Vagina (tissue), 2 donors: ENCODE results near the gene RPH3AL.

Experiments
- CTCF ChIP-seq, 3 experiments: fragments of 450-650 bp in 2 of 3; fragments of 200-600 bp in 1 of 3; sonication (generic) in 1 of 3; IDR thresholded peaks; one replicate each; pipeline ENCODE4 v1.5.1; 2017 to 2019; ENCODE audit warnings: antibody characterized with exemption in 3 of 3, mild to moderate bottlenecking in 2 of 3, moderate library complexity in 2 of 3
- POLR2AphosphoS5 ChIP-seq, 2 donors: sonication (generic); formaldehyde crosslinking; IDR thresholded peaks; one replicate each; pipeline ENCODE4 v1.9.0; 2017; ENCODE audit warnings: antibody characterized with exemption in 2 of 2, mild to moderate bottlenecking in 2 of 2, low read depth in 1 of 2; ENCODE audit not compliant: insufficient read depth in 1 of 2

GRCh38 chr17:207775-208174 is 144.8 kb downstream of the RPH3AL start:
- TF ChIP-seq CTCF (IDR thresholded peaks at IDR 0.05) (no peak), POLR2AphosphoS5 (IDR thresholded peaks at IDR 0.05; ENCODE audit: insufficient read depth in 1 of 2, low read depth in 1 of 2) (no peak)
